ENCODE data around the gene PTPN14. TPM values are rescaled to one million over a fixed set of nuclear protein-coding genes. Genes with fewer than 3 reads are reported as not detected.
"Not testable (repeated sequence)": the region's sequence is repeated elsewhere in the genome, so short reads cannot be mapped to it uniquely, and the experiment has no call there.

The PTPN14 gene
- total RNA-seq, 2 donors from 2014 or later, result 13.5 to 23.5 TPM

GRCh38 chr1:214485151-214485550 is 66.3 kb downstream of the PTPN14 start:
- Mint-ChIP-seq H3K27ac (no peak overlapping the region), H3K27me3 (ENCODE audit: low read depth) (peaks cover 18% of the 10 kb centered on the region), H3K36me3 (ENCODE audit: insufficient read depth in 2 of 2) (no peaks in the 10 kb centered on the region), H3K4me1 (ENCODE audit: low read depth) (no peaks in the 10 kb centered on the region), H3K9me3 (no peaks in the 10 kb centered on the region), H3K4me3 (no peak overlapping the region)
- ATAC-seq (replicated peaks in 1 of 2), result no peak
- DNase-seq, result no peak

DNA sequence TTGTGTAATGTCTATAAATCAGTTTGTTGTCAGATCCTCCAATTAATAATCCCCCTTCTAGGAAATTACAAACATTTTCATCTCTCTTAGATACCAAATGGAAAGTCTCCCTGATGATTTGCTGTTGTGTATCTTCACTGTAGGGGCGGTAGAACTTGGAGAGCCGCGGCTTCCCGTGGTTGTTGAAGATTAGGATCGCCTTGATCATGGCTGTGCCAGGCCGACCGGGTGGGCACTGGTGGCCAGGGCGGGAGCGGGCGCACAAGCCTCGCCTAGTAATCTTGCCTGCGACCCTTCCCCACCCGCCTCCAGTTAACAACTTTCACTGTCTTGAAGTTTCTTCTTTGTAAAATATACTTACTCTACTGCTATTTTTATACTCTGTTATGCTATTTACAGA is 68.2 kb downstream of the PTPN14 start:
- H3K4me3 Mint-ChIP-seq; ATAC-seq (replicated peaks in 1 of 2); H3K36me3 Mint-ChIP-seq (ENCODE audit: insufficient read depth in 2 of 2); H3K4me1 Mint-ChIP-seq (ENCODE audit: low read depth); H3K9me3 Mint-ChIP-seq; DNase-seq; H3K27ac Mint-ChIP-seq: not testable (repeated sequence)
- peaks cover 11% of the 10 kb centered on the region for H3K27me3 Mint-ChIP-seq (ENCODE audit: low read depth)

DNA sequence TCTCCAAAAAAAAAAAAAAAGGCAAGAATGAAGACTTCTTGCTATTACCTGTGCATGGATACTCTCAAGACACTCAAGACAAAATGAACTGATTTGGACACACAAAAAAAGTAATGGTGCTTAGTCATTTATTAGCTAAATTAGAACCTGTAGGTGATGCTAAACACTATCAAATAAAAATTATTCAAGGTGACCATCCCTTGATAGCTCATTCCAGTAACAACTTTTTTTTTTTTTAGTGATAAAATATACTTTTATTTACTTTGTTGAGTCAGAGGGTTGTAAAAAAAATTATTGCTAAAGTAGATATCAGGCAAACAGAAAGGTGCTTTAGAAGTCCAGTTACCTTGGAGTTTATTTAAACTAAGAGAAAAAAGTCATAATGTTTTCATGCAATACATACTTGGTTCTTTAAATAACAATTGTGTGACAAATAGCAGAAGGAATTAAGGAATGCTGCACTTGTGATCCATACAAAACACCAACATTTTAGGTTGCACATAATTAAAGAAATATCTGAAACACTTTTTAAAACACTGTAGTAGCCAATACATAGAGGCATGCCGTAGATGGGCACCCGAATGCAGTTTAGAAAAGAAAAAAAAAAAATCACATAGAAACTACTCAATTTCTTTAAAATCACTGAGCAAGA is 69.3 kb downstream of the PTPN14 start:
- not testable (repeated sequence) for H3K4me3 Mint-ChIP-seq; DNase-seq; H3K9me3 Mint-ChIP-seq; H3K27ac Mint-ChIP-seq; H3K27me3 Mint-ChIP-seq (ENCODE audit: low read depth); ATAC-seq (replicated peaks in 1 of 2); H3K36me3 Mint-ChIP-seq (ENCODE audit: insufficient read depth in 2 of 2); H3K4me1 Mint-ChIP-seq (ENCODE audit: low read depth)

DNA sequence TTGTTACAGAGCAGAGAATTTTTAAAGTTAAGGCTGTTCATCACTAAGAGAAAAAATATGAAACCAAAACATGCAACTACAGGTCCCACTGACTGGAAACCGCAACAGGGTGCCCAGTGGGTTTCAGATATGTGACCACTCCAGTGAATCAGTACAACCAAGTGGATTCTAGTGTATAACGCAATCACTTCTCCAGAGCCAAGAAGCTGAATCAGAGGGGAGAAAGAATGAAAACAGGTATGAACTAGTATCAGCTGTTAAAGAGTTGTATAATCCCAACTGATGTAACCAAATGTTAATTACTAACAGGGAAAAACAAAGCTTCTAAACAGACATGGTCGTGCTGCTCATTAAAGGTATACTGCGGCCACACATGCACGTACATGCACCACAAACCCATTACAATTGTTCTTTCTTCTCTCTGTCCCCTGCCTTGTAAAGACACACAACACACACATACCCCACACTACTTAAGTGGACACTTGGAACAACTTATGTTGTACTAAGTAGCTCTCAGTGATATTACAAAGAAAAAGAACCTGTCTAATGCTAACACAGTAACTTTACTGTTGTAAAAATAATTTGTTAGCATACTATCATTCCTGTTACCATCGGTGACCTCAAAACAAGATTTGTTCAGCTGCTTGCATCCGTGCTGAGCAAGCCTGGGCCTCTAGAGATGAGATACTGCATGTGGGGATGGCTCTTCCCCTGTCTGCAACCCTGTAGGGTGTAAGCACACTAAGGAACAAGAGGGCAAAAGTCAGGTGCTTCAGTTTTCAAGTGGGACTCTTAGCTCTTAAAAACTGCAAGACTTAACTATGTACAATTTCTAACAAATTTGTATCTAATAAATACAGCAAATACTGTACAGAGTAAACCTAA is 74.2 kb downstream of the PTPN14 start:
- Mint-ChIP-seq H3K4me3 (no peak overlapping the region), H3K4me1 (ENCODE audit: low read depth) (peaks cover 6% of the 10 kb centered on the region), H3K36me3 (ENCODE audit: insufficient read depth in 2 of 2) (no peaks in the 10 kb centered on the region), H3K9me3 (peaks cover 0 to under 1% of the 10 kb centered on the region in 2 donors), H3K27me3 (ENCODE audit: low read depth) (peaks cover 30% of the 10 kb centered on the region), H3K27ac (no peak overlapping the region)
- DNase-seq (no peak), ATAC-seq (replicated peaks in 1 of 2) (no peak)

- Mint-ChIP-seq H3K4me1 (ENCODE audit: low read depth) (peaks cover 15% of the 10 kb centered on the region), H3K36me3 (ENCODE audit: insufficient read depth in 2 of 2) (no peaks in the 10 kb centered on the region), H3K9me3 (peaks cover 0 to 2% of the 10 kb centered on the region in 2 donors), H3K4me3 (no peak overlapping the region), H3K27ac (no peak overlapping the region), H3K27me3 (ENCODE audit: low read depth) (peaks cover 33% of the 10 kb centered on the region)
- DNase-seq (no peak), ATAC-seq (replicated peaks in 1 of 2) (no peak)
Observed at GRCh38 chr1:214476229-214476985, 75.0 kb downstream of the PTPN14 start.

DNA sequence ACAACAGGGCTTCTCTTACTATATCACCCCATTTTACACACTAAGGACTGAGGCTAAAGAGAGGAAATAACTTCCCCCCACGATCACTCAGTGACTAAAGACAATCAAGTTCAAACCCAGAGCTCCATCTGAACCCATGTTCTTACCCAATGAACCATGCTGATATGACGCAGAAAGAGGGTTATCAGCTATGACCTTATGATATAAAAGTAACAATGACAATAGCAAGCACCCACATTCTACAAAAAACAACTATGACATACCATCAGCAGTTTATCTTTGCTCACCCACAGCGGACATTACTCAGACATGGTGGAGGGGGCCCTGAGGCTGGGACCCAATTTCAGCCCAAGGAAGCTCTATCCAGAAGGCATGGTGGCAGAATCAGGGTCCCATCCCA is 75.7 kb downstream of the PTPN14 start:
- no peak overlapping the region for H3K27ac Mint-ChIP-seq
- ATAC-seq (replicated peaks in 1 of 2) (no peak), DNase-seq (no peak)
- H3K27me3 Mint-ChIP-seq (ENCODE audit: low read depth), result peaks cover 33% of the 10 kb centered on the region
- no peak overlapping the region for H3K4me3 Mint-ChIP-seq
- H3K4me1 Mint-ChIP-seq (ENCODE audit: low read depth), result peaks cover 19% of the 10 kb centered on the region
- H3K9me3 Mint-ChIP-seq, result peaks cover 0 to 2% of the 10 kb centered on the region in 2 donors
- H3K36me3 Mint-ChIP-seq (ENCODE audit: insufficient read depth in 2 of 2), result no peaks in the 10 kb centered on the region

- Mint-ChIP-seq H3K4me3 (no peak overlapping the region), H3K36me3 (ENCODE audit: insufficient read depth in 2 of 2) (no peaks in the 10 kb centered on the region), H3K27me3 (ENCODE audit: low read depth) (peaks cover 33% of the 10 kb centered on the region), H3K9me3 (peaks cover 0 to 2% of the 10 kb centered on the region in 2 donors), H3K4me1 (ENCODE audit: low read depth) (peaks cover 19% of the 10 kb centered on the region), H3K27ac (no peak overlapping the region)
- no peak for DNase-seq
- no peak for ATAC-seq (replicated peaks in 1 of 2)
Observed at GRCh38 chr1:214475331-214475730, 76.1 kb downstream of the PTPN14 start.

DNA sequence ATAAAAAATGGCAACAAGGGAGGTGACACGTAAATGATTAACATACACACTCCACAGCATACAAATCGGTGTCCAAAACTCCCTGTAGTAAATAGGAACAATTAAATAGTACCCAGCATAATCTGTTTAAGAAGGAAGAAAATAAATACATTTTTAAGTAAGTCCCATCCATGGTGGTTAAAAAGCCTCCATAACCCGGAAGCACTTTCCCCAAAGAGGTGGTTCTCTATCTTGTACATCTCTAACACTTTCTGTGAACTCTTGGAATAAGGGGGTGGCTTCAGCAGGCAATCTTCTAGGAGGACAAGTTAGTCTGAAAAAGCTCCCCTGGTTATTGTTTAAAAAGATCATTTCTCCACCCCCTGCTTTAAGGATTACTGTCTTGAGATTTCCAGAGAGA is 76.9 kb downstream of the PTPN14 start:
- Mint-ChIP-seq H3K36me3 (ENCODE audit: insufficient read depth in 2 of 2) (no peaks in the 10 kb centered on the region), H3K27ac (no peak overlapping the region), H3K4me3 (no peak overlapping the region), H3K4me1 (ENCODE audit: low read depth) (peaks cover 19% of the 10 kb centered on the region), H3K9me3 (peaks cover 0 to 2% of the 10 kb centered on the region in 2 donors), H3K27me3 (ENCODE audit: low read depth) (peaks cover 33% of the 10 kb centered on the region)
- no peak for ATAC-seq (replicated peaks in 1 of 2)
- no peak for DNase-seq

DNA sequence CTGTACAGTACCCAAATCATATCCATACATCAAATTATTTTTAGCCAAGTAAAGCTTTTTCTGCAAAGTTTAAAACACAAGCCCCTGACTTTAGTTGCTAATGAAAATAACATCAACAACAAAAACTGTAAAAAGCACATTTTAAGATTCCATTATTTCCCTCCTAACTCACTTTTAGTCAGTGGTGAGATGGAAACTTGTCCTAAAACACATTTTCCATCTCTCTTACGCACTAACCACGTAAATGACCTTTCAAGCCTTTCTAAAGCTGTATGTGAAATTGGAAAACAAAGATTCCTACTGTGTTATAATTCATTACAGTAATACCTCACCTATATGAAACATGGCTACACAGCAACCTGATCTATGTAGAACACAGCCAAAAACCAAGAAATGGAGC is 77.5 kb downstream of the PTPN14 start:
- peaks cover 19% of the 10 kb centered on the region for H3K4me1 Mint-ChIP-seq (ENCODE audit: low read depth)
- H3K4me3 Mint-ChIP-seq, result no peak overlapping the region
- peaks cover 33% of the 10 kb centered on the region for H3K27me3 Mint-ChIP-seq (ENCODE audit: low read depth)
- ATAC-seq (replicated peaks in 1 of 2) (no peak), DNase-seq (no peak)
- H3K36me3 Mint-ChIP-seq (ENCODE audit: insufficient read depth in 2 of 2), result no peaks in the 10 kb centered on the region
- H3K27ac Mint-ChIP-seq, result no peak overlapping the region
- peaks cover 0 to 2% of the 10 kb centered on the region in 2 donors for H3K9me3 Mint-ChIP-seq

DNA sequence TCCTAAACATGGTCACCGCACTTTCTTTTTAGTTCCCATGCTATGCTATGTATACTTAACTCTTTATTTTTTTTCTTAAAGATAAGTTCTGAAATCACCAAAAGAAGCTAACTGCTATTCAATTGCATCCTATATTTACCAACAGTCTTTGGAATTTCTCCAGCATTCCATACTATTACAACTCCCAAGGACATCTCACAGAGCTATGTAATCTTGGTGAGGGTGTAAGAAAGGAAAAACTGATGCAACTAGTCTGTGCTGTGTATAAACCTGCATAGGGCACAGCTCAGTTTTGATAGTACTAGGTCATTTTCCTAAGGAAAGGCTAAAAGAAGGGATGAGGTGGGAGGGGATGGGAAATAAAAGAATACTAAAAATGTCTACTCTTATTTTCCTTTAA is 78.0 kb downstream of the PTPN14 start:
- ATAC-seq (replicated peaks in 1 of 2) (no peak), DNase-seq (no peak)
- no peak overlapping the region for H3K27ac Mint-ChIP-seq
- H3K27me3 Mint-ChIP-seq (ENCODE audit: low read depth), result peaks cover 33% of the 10 kb centered on the region
- H3K4me1 Mint-ChIP-seq (ENCODE audit: low read depth), result peaks cover 19% of the 10 kb centered on the region
- no peaks in the 10 kb centered on the region for H3K36me3 Mint-ChIP-seq (ENCODE audit: insufficient read depth in 2 of 2)
- peaks cover 0 to 2% of the 10 kb centered on the region in 2 donors for H3K9me3 Mint-ChIP-seq
- no peak overlapping the region for H3K4me3 Mint-ChIP-seq

GRCh38 chr1:214472364-214472763 is 79.0 kb downstream of the PTPN14 start:
- ATAC-seq (replicated peaks in 1 of 2) (peak in 1 of 2 donors; percentile 45), DNase-seq (no peak)
- Mint-ChIP-seq H3K4me1 (ENCODE audit: low read depth) (peaks cover 19% of the 10 kb centered on the region), H3K4me3 (no peak overlapping the region), H3K27me3 (ENCODE audit: low read depth) (peaks cover 33% of the 10 kb centered on the region), H3K27ac (no peak overlapping the region), H3K36me3 (ENCODE audit: insufficient read depth in 2 of 2) (no peaks in the 10 kb centered on the region), H3K9me3 (peaks cover 0 to 2% of the 10 kb centered on the region in 2 donors)

DNA sequence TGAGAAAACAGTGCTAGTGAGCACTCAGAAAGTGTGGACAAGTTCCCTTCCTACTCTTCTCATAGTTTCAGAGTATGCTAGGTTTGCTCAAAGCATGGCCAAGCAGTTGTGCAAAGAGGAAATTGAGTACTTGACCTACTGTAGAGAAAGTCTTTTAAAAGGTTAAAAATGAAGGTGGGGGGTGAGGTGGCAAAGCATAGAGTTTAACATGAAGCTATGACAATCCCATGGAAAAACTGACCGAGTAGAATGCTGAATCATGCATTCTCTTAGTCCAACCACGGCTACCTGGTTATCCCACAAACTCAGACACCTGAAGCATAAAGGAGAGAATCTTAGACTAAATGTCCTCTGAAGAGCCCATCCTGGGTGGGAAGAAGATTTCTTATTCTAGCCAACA is 79.9 kb downstream of the PTPN14 start:
- H3K27ac Mint-ChIP-seq, result no peak overlapping the region
- peaks cover 0 to 2% of the 10 kb centered on the region in 2 donors for H3K9me3 Mint-ChIP-seq
- DNase-seq, result no peak
- no peaks in the 10 kb centered on the region for H3K36me3 Mint-ChIP-seq (ENCODE audit: insufficient read depth in 2 of 2)
- ATAC-seq (replicated peaks in 1 of 2), result peak; percentile 24 to 36
- H3K4me1 Mint-ChIP-seq (ENCODE audit: low read depth), result peaks cover 19% of the 10 kb centered on the region
- peaks cover 31% of the 10 kb centered on the region for H3K27me3 Mint-ChIP-seq (ENCODE audit: low read depth)
- H3K4me3 Mint-ChIP-seq, result no peak overlapping the region

GRCh38 chr1:214470132-214470531 is 81.3 kb downstream of the PTPN14 start:
- no peaks in the 10 kb centered on the region for H3K36me3 Mint-ChIP-seq (ENCODE audit: insufficient read depth in 2 of 2)
- H3K27me3 Mint-ChIP-seq (ENCODE audit: low read depth), result peaks cover 18% of the 10 kb centered on the region
- H3K9me3 Mint-ChIP-seq, result peaks cover 0 to 2% of the 10 kb centered on the region in 2 donors
- ATAC-seq (replicated peaks in 1 of 2), result no peak
- peaks cover 15% of the 10 kb centered on the region for H3K4me1 Mint-ChIP-seq (ENCODE audit: low read depth)
- no peak overlapping the region for H3K4me3 Mint-ChIP-seq
- no peak for DNase-seq
- no peak overlapping the region for H3K27ac Mint-ChIP-seq

Data from activated T-cell treated with anti-CD3 and anti-CD28 coated beads, Interleukin-2, amount 50 U/mL, for 72 hours (primary cell).